ENCODE measurements around the gene EMILIN1.

EMILIN1 gene

GRCh38 chr2:27077231-27077630, 1.2 kb upstream of the EMILIN1 start:
- no peak for DNase-seq (ENCODE audit: low read depth, low spot score)
- H3K27ac ChIP-seq: no peak overlapping the region

DNA sequence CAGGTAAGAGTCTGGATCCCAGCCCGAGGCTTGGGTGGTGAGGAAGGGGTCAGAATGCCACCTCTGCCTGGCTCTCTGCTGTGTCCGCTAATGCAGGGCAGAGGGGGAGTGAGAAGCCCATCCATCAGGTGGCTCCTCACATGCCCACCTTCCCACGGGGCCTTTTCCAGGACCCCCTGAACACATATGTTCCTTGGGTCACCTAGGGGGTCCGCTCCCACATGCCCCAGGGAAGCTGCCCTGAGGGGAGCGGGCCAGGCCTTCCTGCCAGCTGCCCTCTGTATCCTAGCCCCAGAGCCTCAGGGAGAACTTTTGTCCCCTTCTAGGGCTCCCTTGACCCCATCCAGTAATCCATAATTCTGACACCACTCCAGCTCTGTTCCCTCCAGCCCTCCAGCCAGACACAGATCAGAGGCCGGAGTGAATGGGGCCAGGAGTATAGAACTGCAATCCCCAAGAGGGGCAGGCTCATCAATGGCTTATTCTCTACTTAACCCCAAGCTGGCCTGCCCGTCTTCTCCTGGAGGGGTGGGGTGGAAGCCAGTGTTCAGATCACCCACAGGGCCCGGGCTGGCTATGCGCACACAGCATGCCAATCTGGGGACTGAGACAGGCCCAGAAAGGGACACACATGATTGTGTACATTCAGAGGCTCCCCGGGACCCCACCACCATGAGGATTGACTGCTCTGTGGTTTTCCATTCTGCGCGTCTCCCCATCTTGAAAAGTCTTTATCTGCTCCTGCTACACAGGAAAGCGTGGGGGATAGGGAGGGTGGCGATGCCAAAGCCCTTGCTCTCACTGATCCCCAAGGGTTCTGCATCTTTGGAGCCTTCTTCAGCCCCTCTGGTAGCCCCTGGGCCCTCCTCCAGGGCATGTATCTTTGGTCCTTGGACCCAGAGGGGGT, 1.1 kb downstream of the EMILIN1 start:
- no peak overlapping the region for H3K27ac ChIP-seq
- no peak for DNase-seq (ENCODE audit: low read depth, low spot score)

GRCh38 chr2:27080140-27080469, 1.7 kb downstream of the EMILIN1 start:
- no peak overlapping the region for H3K27ac ChIP-seq
- DNase-seq (ENCODE audit: low read depth, low spot score): no peak

DNA sequence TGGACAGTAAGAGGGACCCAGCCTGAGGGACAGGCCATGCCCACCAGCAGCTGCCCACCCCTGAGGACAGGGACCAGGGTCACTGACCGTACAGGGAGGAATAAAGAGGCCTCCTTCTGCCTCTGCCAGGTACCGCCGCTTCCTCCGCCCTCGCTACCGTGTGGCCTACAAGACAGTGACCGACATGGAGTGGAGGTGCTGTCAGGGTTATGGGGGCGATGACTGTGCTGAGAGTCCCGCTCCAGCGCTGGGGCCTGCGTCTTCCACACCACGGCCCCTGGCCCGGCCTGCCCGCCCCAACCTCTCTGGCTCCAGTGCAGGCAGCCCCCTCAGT, 2.2 kb downstream of the EMILIN1 start:
- H3K27ac ChIP-seq: no peak overlapping the region
- no peak for DNase-seq (ENCODE audit: low read depth, low spot score)

DNA sequence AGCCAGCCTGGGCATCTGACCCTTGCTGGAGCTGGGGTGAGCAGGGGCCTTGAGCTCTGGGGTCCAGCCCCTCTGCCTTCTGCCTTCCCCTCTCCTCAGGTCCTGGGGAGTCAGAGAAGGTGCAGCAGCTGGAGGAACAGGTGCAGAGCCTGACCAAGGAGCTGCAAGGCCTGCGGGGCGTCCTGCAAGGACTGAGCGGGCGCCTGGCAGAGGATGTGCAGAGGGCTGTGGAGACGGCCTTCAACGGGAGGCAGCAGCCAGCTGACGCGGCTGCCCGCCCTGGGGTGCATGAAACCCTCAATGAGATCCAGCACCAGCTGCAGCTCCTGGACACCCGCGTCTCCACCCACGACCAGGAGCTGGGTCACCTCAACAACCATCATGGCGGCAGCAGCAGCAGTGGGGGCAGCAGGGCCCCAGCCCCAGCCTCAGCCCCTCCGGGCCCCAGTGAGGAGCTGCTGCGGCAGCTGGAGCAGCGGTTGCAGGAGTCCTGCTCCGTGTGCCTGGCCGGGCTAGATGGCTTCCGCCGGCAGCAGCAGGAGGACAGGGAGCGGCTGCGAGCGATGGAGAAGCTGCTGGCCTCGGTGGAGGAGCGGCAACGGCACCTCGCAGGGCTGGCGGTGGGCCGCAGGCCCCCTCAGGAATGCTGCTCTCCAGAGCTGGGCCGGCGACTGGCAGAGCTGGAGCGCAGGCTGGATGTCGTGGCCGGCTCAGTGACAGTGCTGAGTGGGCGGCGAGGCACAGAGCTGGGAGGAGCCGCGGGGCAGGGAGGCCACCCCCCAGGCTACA, 3.8 kb downstream of the EMILIN1 start:
- peak overlapping the region; percentile 74 for H3K27ac ChIP-seq
- DNase-seq (ENCODE audit: low read depth, low spot score): no peak

GRCh38 chr2:27082773-27083409, 4.5 kb downstream of the EMILIN1 start:
- H3K27ac ChIP-seq: no peak overlapping the region
- no peak for DNase-seq (ENCODE audit: low read depth, low spot score)

DNA sequence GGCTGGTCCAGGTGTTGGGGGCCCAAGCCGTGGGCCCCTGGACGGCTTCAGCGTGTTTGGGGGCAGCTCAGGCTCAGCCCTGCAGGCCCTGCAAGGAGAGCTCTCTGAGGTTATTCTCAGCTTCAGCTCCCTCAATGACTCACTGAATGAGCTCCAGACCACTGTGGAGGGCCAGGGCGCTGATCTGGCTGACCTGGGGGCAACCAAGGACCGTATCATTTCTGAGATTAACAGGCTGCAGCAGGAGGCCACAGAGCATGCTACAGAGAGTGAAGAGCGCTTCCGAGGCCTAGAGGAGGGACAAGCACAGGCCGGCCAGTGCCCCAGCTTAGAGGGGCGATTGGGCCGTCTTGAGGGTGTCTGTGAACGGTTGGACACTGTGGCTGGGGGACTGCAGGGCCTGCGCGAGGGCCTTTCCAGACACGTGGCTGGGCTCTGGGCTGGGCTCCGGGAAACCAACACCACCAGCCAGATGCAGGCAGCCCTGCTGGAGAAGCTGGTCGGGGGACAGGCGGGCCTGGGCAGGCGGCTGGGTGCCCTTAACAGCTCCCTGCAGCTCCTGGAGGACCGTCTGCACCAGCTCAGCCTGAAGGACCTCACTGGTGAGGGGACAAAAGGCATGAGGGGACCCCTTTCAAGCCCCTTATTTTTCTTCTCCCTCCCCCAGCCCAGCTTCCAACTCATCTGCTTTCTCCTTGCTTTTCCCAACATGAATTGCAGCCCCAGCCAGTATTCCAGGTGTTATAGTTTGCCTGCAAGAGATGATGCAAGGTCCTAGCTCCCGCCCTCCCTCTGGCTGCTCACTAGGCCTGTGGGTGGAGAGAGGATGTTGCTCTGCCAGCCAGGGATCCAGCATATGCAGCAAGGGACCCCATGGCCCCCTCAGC, 5.2 kb downstream of the EMILIN1 start:
- no peak overlapping the region for H3K27ac ChIP-seq
- no peak for DNase-seq (ENCODE audit: low read depth, low spot score)

- no peak overlapping the region for H3K27ac ChIP-seq
- DNase-seq (ENCODE audit: low read depth, low spot score): no peak
Observed at GRCh38 chr2:27084297-27085061, 6.1 kb downstream of the EMILIN1 start.

- DNase-seq (ENCODE audit: low read depth, low spot score): no peak
- H3K27ac ChIP-seq: no peak overlapping the region
Observed at GRCh38 chr2:27085062-27085672, 6.8 kb downstream of the EMILIN1 start.

DNA sequence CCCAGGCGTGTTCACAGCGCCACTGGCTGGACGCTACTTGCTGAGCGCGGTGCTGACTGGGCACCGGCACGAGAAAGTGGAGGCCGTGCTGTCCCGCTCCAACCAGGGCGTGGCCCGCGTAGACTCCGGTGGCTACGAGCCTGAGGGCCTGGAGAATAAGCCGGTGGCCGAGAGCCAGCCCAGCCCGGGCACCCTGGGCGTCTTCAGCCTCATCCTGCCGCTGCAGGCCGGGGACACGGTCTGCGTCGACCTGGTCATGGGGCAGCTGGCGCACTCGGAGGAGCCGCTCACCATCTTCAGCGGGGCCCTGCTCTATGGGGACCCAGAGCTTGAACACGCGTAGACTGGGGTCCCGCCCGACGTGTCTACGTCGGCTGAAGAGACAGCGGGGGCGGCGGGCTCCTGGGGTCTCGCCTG, 7.3 kb downstream of the EMILIN1 start:
- peak overlapping the region; percentile 49 for H3K27ac ChIP-seq
- no peak for DNase-seq (ENCODE audit: low read depth, low spot score)

DNA sequence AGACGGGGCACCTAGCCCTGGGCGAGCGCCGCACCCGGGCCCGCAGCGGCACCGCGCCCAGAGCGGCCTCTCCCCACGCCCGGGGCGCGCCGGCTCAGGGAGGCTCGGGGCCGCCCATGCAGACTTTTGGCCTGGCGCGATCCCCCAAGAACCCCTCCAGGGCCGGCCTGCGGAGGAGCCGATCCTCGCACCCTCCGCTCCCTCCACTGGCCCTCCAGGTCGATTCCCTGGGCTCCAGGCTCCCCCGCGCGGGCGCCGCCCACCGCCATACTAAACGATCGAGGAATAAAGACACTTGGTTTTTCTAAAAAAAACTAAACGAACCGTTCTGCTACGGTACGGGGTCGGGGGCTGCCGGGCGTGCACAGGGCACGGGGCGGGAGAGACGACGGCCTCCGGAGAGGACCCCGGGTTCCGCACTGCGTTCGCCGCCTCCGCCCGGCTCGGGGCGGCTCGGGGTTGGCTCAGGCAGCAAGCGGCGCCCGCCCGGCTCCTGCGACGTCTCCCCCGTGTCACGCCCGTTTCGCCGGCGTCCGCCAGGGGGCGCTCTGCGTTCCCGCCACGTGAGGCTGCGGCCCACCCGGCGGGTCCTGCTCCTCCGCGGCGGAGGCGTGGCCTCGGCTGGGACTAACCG, 7.8 kb downstream of the EMILIN1 start:
- peak overlapping the region; percentile 49 for H3K27ac ChIP-seq
- DNase-seq (ENCODE audit: low read depth, low spot score): peak; percentile 10

DNA sequence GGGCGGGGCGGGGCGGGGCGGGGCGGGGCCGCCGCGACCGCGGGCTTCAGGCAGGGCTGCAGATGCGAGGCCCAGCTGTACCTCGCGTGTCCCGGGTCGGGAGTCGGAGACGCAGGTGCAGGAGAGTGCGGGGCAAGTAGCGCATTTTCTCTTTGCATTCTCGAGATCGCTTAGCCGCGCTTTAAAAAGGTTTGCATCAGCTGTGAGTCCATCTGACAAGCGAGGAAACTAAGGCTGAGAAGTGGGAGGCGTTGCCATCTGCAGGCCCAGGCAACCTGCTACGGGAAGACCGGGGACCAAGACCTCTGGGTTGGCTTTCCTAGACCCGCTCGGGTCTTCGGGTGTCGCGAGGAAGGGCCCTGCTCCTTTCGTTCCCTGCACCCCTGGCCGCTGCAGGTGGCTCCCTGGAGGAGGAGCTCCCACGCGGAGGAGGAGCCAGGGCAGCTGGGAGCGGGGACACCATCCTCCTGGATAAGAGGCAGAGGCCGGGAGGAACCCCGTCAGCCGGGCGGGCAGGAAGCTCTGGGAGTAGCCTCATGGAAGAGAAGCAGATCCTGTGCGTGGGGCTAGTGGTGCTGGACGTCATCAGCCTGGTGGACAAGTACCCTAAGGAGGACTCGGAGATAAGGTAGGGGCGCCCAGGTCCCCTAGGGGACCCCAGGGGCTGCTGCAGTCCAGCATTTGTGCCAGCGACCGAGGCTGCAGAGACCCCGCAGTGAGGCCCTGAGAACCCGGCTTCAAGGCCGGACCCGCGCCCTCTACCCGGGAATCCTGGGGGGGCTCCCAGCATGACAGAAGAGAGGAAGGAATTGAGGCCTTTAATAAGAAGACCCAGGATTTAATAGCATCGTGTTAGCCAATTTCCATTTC, 8.5 kb downstream of the EMILIN1 start, which contains the start of gene KHK:
TSS of gene KHK (plus strand) at position 49 of the 870 bp plus-strand sequence. CDS start at position 537, 488 bp downstream.
- peak within 1 kb of the TSS; percentile 49 for H3K27ac ChIP-seq
- DNase-seq (ENCODE audit: low read depth, low spot score): no peak

GRCh38 chr2:27087823-27088410, 9.5 kb downstream of the EMILIN1 start:
- H3K27ac ChIP-seq: no peak overlapping the region
- DNase-seq (ENCODE audit: low read depth, low spot score): no peak

DNA sequence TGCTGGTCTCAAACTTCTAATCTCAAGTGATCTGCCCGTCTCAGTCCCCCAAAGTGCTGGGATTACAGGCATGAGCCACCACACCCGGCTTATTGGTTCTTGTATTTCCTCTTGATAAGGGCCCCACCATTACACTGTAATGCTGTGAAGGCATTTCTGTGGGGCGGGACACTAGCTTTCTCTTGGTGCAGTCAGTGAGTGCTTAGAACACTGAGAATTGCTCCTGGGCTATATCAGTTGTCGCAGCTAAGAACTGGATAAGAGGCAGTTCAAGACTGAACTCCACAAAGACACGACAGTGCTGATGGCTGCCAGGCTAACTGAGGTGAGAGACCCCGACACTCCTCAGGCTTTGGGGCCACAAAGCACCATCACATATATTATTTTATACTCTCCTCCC, 10.2 kb downstream of the EMILIN1 start:
- DNase-seq (ENCODE audit: low read depth, low spot score): no peak

DNA sequence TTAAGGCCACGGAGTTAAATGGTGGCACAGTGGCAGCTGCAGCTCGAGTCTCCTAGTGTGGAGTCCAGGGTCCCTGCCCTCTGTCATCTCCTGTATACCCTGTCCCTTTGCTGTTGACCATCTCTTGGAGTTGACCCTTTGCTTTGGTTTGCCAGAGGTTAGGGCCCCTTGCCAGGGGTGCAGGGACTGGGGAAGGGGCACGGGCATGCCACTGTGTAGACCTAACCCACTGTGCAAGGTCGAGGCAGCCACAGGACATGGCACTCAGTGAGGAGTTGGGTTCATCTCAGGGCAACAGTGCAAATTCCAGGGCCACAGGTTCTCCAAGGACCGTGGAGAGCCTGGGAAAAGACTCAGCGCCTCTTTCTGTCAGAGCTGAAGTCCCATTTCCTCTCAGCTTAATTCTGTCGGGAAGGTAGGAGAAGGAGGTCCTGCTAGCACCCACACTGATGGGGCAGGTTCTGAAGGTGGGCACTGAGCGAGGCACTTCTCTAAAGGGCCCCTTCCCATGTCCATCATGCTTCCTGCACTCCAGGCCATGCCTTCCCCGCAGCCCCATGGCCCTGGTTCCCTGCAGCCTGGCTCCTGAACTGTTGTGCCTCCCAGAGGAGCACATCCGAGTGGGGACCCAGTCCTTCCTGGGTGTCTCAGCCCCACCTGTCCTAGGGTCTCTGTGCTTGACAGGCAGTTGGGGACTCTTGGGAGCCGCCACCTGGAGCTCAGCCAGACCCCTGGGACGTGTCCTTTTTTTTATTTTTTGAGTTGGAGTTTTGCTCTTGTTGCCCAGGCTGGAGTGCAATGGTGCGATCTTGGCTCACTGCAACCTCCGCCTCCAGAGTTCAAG, 10.9 kb downstream of the EMILIN1 start:
- no peak for DNase-seq (ENCODE audit: low read depth, low spot score)
- H3K27ac ChIP-seq: no peak overlapping the region

More for the DNA sequence above, 10.2 kb downstream of the EMILIN1 start:
- no peak overlapping the region for H3K27ac ChIP-seq
